ENCODE data around the gene SULT4A1. TPM values are rescaled to one million over a fixed set of nuclear protein-coding genes. Genes with fewer than 3 reads are reported as not detected.

SULT4A1 gene
- total RNA-seq, 4 donors from 2014 or later = 1.0 to 1.3 (median 1.3) TPM

- 75% methylated on average over 13 of the region's 14 CpGs for WGBS
- Histone ChIP-seq H3K27me3 (peaks cover 0 to 86% (median 0%) of the 10 kb centered on the region in 4 donors), H3K36me3 (no peaks in the 10 kb centered on the region), H3K9me3 (no peaks in the 10 kb centered on the region), H3K27ac (replicated peaks in 1 of 4) (no peak overlapping the region), H3K4me1 (no peaks in the 10 kb centered on the region), H3K4me3 (no peak overlapping the region)
- TF ChIP-seq EP300 (IDR thresholded peaks at IDR 0.05) (no peak), POLR2A (IDR thresholded peaks at IDR 0.05; ENCODE audit: low read depth) (no peak), POLR2AphosphoS5 (IDR thresholded peaks at IDR 0.05) (no peak)
- TF ChIP-seq, protein P1, sequence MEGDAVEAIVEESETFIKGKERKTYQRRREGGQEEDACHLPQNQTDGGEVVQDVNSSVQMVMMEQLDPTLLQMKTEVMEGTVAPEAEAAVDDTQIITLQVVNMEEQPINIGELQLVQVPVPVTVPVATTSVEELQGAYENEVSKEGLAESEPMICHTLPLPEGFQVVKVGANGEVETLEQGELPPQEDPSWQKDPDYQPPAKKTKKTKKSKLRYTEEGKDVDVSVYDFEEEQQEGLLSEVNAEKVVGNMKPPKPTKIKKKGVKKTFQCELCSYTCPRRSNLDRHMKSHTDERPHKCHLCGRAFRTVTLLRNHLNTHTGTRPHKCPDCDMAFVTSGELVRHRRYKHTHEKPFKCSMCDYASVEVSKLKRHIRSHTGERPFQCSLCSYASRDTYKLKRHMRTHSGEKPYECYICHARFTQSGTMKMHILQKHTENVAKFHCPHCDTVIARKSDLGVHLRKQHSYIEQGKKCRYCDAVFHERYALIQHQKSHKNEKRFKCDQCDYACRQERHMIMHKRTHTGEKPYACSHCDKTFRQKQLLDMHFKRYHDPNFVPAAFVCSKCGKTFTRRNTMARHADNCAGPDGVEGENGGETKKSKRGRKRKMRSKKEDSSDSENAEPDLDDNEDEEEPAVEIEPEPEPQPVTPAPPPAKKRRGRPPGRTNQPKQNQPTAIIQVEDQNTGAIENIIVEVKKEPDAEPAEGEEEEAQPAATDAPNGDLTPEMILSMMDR (IDR thresholded peaks at IDR 0.05) = no peak
- no peak for DNase-seq (ENCODE audit: extremely low spot score)
- intact Hi-C loops (cut with DNase I) = no loop called here
Observed at GRCh38 chr22:43879901-43880540, 17.7 kb upstream of the SULT4A1 start.

DNA sequence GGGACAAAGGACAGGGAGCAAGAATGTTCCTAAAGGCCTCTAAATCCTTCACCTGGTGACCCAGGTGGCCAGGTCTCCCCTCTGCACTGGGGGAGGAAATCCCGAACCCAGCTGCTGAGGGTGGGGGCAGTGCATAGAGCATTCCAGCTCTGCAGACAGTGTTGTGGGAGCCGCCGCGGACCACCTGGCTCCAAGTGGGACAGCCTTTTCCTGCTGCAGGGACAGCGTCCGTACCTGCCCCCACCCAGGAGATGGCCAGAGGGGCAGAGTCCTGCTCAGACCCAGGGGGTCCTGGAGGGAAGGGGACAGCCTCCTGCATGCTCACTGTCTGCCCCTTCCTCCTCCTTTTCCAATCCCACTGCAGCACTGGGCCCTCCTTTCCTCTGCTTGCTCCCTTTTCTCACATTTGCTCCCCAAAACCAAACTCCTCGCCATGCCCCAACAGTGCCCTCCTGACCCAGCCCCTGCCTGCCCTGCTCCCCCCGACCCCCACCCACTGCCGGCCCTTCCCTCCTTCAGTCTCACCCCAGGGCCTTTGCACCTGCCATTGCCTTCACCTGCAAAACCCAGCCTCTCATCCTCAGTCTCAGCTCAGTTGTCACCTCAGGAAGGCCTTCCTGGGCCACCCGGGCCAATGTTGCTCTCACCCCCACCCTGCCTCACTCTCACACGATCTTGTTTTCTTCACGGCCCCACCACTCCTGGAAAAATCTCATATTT lies 16.7 kb upstream of the SULT4A1 start:
- H3K27me3 ChIP-seq = peaks cover 0 to 86% (median 0%) of the 10 kb centered on the region in 4 donors
- WGBS = 71% methylated on average over 9 of the region's 12 CpGs
- intact Hi-C loops (cut with DNase I) = no loop called here
- DNase-seq (ENCODE audit: extremely low spot score) = no peak
- H3K36me3 ChIP-seq = no peaks in the 10 kb centered on the region
- no peak overlapping the region for H3K4me3 ChIP-seq
- H3K27ac ChIP-seq (replicated peaks in 1 of 4) = no peak overlapping the region
- TF ChIP-seq POLR2A (IDR thresholded peaks at IDR 0.05; ENCODE audit: low read depth) = no peak
- TF ChIP-seq, protein P1 (IDR thresholded peaks at IDR 0.05) = no peak
- no peak for TF ChIP-seq POLR2AphosphoS5 (IDR thresholded peaks at IDR 0.05)
- no peak for TF ChIP-seq EP300 (IDR thresholded peaks at IDR 0.05)
- H3K9me3 ChIP-seq = no peaks in the 10 kb centered on the region
- no peaks in the 10 kb centered on the region for H3K4me1 ChIP-seq

- 38% methylated on average over 11 of the region's 12 CpGs for WGBS
- no peak overlapping the region for H3K27ac ChIP-seq (replicated peaks in 1 of 4)
- no peaks in the 10 kb centered on the region for H3K4me1 ChIP-seq
- intact Hi-C loops (cut with DNase I) = no loop called here
- no peaks in the 10 kb centered on the region for H3K9me3 ChIP-seq
- TF ChIP-seq POLR2AphosphoS5 (IDR thresholded peaks at IDR 0.05) (no peak), EP300 (IDR thresholded peaks at IDR 0.05) (no peak), POLR2A (IDR thresholded peaks at IDR 0.05; ENCODE audit: low read depth) (no peak)
- TF ChIP-seq, protein P1 (IDR thresholded peaks at IDR 0.05) = no peak
- peaks cover 0 to 88% (median 0%) of the 10 kb centered on the region in 4 donors for H3K27me3 ChIP-seq
- no peaks in the 10 kb centered on the region for H3K36me3 ChIP-seq
- no peak for DNase-seq (ENCODE audit: extremely low spot score)
- H3K4me3 ChIP-seq = no peak overlapping the region
Observed at GRCh38 chr22:43878079-43878795, 15.9 kb upstream of the SULT4A1 start.

GRCh38 chr22:43876866-43877509 lies 14.7 kb upstream of the SULT4A1 start:
- Histone ChIP-seq H3K27me3 (peaks cover 0 to 89% (median 0%) of the 10 kb centered on the region in 4 donors), H3K27ac (replicated peaks in 1 of 4) (no peak overlapping the region), H3K36me3 (no peaks in the 10 kb centered on the region), H3K9me3 (peaks cover 0 to 4% (median under 1%) of the 10 kb centered on the region in 4 donors), H3K4me1 (no peaks in the 10 kb centered on the region), H3K4me3 (no peak overlapping the region)
- no peak for TF ChIP-seq POLR2A (IDR thresholded peaks at IDR 0.05; ENCODE audit: low read depth)
- TF ChIP-seq POLR2AphosphoS5 (IDR thresholded peaks at IDR 0.05) = no peak
- TF ChIP-seq EP300 (IDR thresholded peaks at IDR 0.05) = no peak
- TF ChIP-seq, protein P1 (IDR thresholded peaks at IDR 0.05) = no peak
- 64% methylated on average over 5 of the region's 5 CpGs for WGBS
- DNase-seq (ENCODE audit: extremely low spot score) = no peak
- intact Hi-C loops (cut with DNase I) = no loop called here
